ENCODE data around the gene FOXP1.

Gene FOXP1

DNA sequence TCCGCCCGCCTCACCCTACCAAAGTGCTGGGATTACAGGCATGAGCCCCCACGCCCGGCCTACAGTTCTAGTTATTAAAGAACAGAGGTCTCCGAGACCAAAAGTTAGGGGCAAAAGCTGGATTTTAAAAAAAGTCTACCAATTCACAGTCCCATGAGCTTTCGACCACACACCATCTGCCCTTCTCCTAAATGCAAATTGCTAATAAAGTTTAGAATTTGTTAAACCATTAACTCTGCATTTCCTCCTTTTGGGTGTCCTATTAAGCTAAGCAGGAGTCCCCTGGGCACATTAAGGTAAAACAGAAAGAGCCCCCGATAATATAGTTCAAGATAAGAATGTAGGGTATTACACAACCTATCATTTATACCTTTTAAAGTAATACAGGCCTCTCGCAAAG, 322.7 kb downstream of the FOXP1 start:
- no peak overlapping the region for H3K4me3 ChIP-seq (ENCODE audit: low read length)
- TF ChIP-seq, protein P1, sequence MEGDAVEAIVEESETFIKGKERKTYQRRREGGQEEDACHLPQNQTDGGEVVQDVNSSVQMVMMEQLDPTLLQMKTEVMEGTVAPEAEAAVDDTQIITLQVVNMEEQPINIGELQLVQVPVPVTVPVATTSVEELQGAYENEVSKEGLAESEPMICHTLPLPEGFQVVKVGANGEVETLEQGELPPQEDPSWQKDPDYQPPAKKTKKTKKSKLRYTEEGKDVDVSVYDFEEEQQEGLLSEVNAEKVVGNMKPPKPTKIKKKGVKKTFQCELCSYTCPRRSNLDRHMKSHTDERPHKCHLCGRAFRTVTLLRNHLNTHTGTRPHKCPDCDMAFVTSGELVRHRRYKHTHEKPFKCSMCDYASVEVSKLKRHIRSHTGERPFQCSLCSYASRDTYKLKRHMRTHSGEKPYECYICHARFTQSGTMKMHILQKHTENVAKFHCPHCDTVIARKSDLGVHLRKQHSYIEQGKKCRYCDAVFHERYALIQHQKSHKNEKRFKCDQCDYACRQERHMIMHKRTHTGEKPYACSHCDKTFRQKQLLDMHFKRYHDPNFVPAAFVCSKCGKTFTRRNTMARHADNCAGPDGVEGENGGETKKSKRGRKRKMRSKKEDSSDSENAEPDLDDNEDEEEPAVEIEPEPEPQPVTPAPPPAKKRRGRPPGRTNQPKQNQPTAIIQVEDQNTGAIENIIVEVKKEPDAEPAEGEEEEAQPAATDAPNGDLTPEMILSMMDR (IDR thresholded peaks at IDR 0.05; ENCODE audit: insufficient read depth, low read depth, low read length, missing control alignments), result no peak
- DNase-seq (ENCODE audit: low read depth), result no peak

DNA sequence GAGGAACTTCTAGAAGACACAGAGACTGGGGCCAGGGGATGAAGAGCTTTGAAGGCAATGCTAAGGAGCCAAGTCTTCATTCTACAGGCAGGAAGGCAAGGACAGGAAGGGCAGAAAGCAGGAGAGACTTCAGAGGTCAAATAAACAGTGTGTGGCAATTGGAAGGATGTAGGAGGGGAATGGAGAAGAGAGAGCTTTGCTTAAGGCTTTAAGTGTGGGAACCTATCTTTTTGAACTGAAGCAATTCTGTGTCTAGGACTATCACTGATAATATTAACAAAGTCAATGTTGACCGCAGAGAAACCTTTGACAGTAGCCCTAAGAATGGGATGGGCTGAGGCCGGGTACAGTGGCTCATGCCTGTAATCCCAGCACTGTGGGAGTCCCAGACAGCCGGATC, 325.0 kb downstream of the FOXP1 start:
- H3K4me3 ChIP-seq (ENCODE audit: low read length), result no peak overlapping the region
- TF ChIP-seq, protein P1 (IDR thresholded peaks at IDR 0.05; ENCODE audit: insufficient read depth, low read depth, low read length, missing control alignments), result no peak
- no peak for DNase-seq (ENCODE audit: low read depth)

DNA sequence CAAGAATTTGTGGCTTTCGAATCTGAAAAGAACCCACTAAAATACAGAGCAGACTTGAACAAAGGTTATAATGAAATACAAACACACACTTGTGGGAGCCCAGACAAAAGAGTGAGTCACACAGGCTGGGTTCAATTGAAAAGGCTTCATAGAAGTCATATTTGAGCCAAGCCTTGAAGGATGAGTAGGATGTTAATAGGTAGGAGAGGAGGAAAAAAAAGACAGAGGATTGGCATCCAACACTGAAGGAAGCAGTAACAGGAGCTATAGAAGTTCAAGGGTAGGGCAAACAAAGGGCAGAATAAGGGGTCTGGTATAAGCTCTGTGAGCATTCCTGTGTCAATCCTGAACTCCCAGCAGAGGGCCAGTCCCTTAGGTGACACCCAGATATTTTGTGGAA, 325.4 kb downstream of the FOXP1 start:
- TF ChIP-seq, protein P1 (IDR thresholded peaks at IDR 0.05; ENCODE audit: insufficient read depth, low read depth, low read length, missing control alignments), result no peak
- no peak overlapping the region for H3K4me3 ChIP-seq (ENCODE audit: low read length)
- DNase-seq (ENCODE audit: low read depth), result peak; percentile 88

DNA sequence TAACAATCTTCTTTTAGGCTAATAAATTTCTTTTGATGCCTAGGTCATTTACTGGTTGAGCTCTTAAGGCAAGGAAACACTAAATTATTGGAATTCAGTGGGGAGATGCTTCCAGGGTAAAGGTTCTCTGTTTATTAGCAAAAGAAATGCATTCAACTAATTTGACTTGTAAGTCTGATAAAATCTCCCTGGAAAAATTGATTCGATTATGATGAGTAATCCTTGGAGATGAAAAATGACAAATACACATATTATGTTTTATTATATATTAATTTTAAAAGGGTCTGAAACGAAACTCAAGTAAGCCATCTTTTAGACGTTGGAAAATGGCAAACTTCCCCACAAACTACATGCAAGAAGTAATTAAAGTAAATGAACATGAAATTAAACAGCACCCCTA, 328.0 kb downstream of the FOXP1 start:
- DNase-seq (ENCODE audit: low read depth), result no peak
- TF ChIP-seq, protein P1 (IDR thresholded peaks at IDR 0.05; ENCODE audit: insufficient read depth, low read depth, low read length, missing control alignments), result no peak
- H3K4me3 ChIP-seq (ENCODE audit: low read length), result no peak overlapping the region

DNA sequence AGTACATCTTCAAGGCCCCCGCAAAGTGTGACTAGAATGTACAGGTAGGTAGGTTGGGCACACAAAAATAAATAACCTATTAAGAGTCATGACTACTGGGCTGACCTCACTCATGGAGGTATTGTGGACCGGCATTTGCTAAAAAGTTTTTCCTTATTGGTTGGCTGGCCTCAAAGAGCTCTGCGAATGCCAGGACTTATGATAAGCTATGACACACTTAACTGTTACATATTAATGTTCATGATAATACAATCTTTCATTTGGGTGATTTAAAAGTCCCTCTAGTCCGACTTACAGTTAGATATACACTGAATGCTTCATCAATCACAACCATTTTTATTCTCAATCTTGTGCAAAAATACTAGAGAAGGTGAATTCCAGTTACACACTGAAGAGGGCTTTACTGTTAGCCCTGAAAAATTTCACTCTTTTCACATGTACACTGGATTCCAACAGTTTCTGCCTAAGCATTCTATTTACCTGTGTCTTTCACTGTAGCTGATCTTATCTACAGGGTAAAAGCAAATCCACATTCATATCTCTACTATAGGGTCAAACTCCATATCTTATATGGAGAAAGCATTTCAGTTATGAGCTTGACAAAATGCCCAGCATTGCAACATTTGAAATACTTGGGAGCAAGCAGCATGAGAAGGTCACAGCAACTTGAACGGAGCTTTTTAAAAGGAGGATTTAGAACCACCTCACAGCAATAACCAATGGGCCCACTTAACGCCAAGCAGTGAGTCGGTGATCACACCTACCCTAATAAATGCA, 329.1 kb downstream of the FOXP1 start:
- TF ChIP-seq, protein P1 (IDR thresholded peaks at IDR 0.05; ENCODE audit: insufficient read depth, low read depth, low read length, missing control alignments), result no peak
- no peak for DNase-seq (ENCODE audit: low read depth)
- H3K4me3 ChIP-seq (ENCODE audit: low read length), result no peak overlapping the region

DNA sequence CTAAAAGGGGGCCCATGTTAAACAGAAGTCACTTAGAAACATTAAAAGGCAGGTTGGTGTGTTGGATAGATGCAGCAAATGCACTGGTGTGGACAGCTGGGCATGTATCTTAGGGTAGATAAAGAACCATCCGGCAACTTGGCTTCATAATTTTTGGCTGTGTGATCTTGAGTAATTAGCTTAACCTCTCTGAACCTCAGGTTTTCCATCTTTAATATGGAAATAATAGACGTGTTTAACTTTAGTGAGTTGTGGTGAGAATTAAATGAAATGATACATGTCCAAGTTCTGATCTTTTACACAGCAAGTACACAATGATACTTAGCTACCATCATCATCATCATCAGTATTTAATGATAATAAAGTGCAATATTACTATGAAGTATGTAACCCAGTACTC, 330.4 kb downstream of the FOXP1 start:
- DNase-seq (ENCODE audit: low read depth), result no peak
- H3K4me3 ChIP-seq (ENCODE audit: low read length), result no peak overlapping the region
- TF ChIP-seq, protein P1 (IDR thresholded peaks at IDR 0.05; ENCODE audit: insufficient read depth, low read depth, low read length, missing control alignments), result no peak

DNA sequence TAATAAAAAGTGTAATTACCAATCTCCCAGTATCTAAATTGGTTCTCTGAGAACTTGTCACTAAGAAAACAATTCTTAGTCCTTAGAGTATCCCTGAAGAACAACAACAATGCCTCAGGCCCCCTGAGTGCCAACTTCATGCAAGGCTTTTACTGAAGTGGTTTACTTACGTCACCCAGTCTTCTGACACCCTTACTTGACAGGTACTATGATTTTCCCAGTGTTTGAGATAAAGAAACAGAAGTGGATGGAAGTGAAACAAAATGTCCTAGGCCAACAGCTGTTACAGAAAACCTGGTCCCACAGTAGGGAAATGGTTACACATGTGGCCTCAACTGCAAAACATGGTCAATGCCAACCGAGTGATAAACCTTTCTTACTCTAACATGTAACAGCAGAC, 331.1 kb downstream of the FOXP1 start:
- H3K4me3 ChIP-seq (ENCODE audit: low read length), result no peak overlapping the region
- TF ChIP-seq, protein P1 (IDR thresholded peaks at IDR 0.05; ENCODE audit: insufficient read depth, low read depth, low read length, missing control alignments), result no peak
- DNase-seq (ENCODE audit: low read depth), result no peak

All from epithelial cell of esophagus (primary cell).